ENCODE measurements around the gene SESN3.

SESN3 gene

GRCh38 chr11:95157824-95158223 lies 73.2 kb downstream of the SESN3 start:
- H3K36me3 ChIP-seq (ENCODE audit: control insufficient read depth in 2 of 2, insufficient read depth in 1 of 2, low read length in 2 of 2), result no peaks in the 10 kb centered on the region
- ChIA-PET POLR2A (interaction anchor here (0.6 kb wide), 1 partner anchor 71 kb away, joined by 3 read pairs; no protein-coding TSS in a partner anchor), CTCF (interaction anchor here (0.7 to 7.5 kb wide), 7 partner anchors 55 to 550 kb away, joined by 3 to 169 read pairs (median 4); partner anchors contain the start of gene SESN3)
- H3K4me1 ChIP-seq (ENCODE audit: control insufficient read depth, insufficient read depth, low read length), result no peaks in the 10 kb centered on the region
- no peak overlapping the region for H3K4me3 ChIP-seq (ENCODE audit: low read depth, low read length)
- H3K27ac ChIP-seq (ENCODE audit: extremely low read depth, low read depth, low read length), result no peak overlapping the region
- TF ChIP-seq ZNF311 (tag by site-specific recombination; IDR thresholded peaks at IDR 0.05; ENCODE audit: borderline replicate concordance), result no peak
- no peak for TF ChIP-seq ZNF202 (tag by site-specific recombination; IDR thresholded peaks at IDR 0.05; ENCODE audit: borderline replicate concordance)
- no peaks in the 10 kb centered on the region for H3K9me3 ChIP-seq (ENCODE audit: control insufficient read depth, insufficient read depth, low read depth, low read length)

GRCh38 chr11:95156916-95157541 lies 74.0 kb downstream of the SESN3 start:
- POLR2A ChIA-PET, result interaction anchor here (1.2 kb wide), 1 partner anchor 74 kb away, joined by 3 read pairs; the partner anchor contains the start of gene SESN3
- no peak overlapping the region for H3K27ac ChIP-seq (ENCODE audit: extremely low read depth, low read depth, low read length)

GRCh38 chr11:95156133-95156721 lies 74.8 kb downstream of the SESN3 start:
- TF ChIP-seq EGR2 (tag by site-specific recombination; IDR thresholded peaks at IDR 0.05; ENCODE audit: low read depth) (no peak), PRDM10 (tag by site-specific recombination; IDR thresholded peaks at IDR 0.05) (peak; percentile 28; the same call in 1 of the 2 replicates), ZNF335 (tag by site-specific recombination; conservative IDR thresholded peaks at IDR 0.05) (peak; percentile 65), ZNF350 (tag by site-specific recombination; IDR thresholded peaks at IDR 0.05) (no peak), ZNF23 (tag by site-specific recombination; IDR thresholded peaks at IDR 0.05; ENCODE audit: borderline replicate concordance) (no peak)
- CTCF ChIA-PET, result interaction anchor here (0.5 to 7.5 kb wide), 18 partner anchors 10 to 833 kb away, joined by 3 to 169 read pairs (median 4); no protein-coding TSS in a partner anchor

More at GRCh38 chr11:95156916-95157541, 74.0 kb downstream of the SESN3 start:
- Histone ChIP-seq H3K4me1 (ENCODE audit: control insufficient read depth, insufficient read depth, low read length) (no peaks in the 10 kb centered on the region), H3K36me3 (ENCODE audit: control insufficient read depth in 2 of 2, insufficient read depth in 1 of 2, low read length in 2 of 2) (no peaks in the 10 kb centered on the region), H3K4me3 (ENCODE audit: low read depth, low read length) (no peak overlapping the region), H3K9me3 (ENCODE audit: control insufficient read depth, insufficient read depth, low read depth, low read length) (no peaks in the 10 kb centered on the region)
- TF ChIP-seq ZBTB48 (tag by site-specific recombination; IDR thresholded peaks at IDR 0.05) (0 out of 2 replicates have a peak, but pooled peaks have one; percentile 47), ZNF280C (tag by site-specific recombination; IDR thresholded peaks at IDR 0.05) (no peak)
- CTCF ChIA-PET, result interaction anchor here (0.6 to 7.5 kb wide), 17 partner anchors 20 to 834 kb away, joined by 3 to 169 read pairs (median 5); no protein-coding TSS in a partner anchor

More at GRCh38 chr11:95156133-95156721, 74.8 kb downstream of the SESN3 start:
- Histone ChIP-seq H3K9me3 (ENCODE audit: control insufficient read depth, insufficient read depth, low read depth, low read length) (no peaks in the 10 kb centered on the region), H3K27ac (ENCODE audit: extremely low read depth, low read depth, low read length) (no peak overlapping the region), H3K4me1 (ENCODE audit: control insufficient read depth, insufficient read depth, low read length) (no peaks in the 10 kb centered on the region; the same call in 1 of the 2 replicates), H3K4me3 (ENCODE audit: low read depth, low read length) (no peak overlapping the region), H3K36me3 (ENCODE audit: control insufficient read depth in 2 of 2, insufficient read depth in 1 of 2, low read length in 2 of 2) (no peaks in the 10 kb centered on the region)
- POLR2A ChIA-PET, result interaction anchor here (1.2 kb wide), 1 partner anchor 75 kb away, joined by 3 read pairs; the partner anchor contains the start of gene SESN3

Measured in HEK293 (cell line).